Nephron (organoid): ENCODE results near the gene EBI3.
"Not testable (repeated sequence)": the region's sequence is repeated elsewhere in the genome, so short reads cannot be mapped to it uniquely, and the experiment has no call there.

Experiments
- H3K27ac Mint-ChIP-seq, 3 experiments: 2 replicates each; pipeline ENCODE4 v1.8.0; 2020; ENCODE audit warnings: mixed read lengths in 3 of 3, mild to moderate bottlenecking in 2 of 3, moderate library complexity in 1 of 3
- H3K27me3 Mint-ChIP-seq: 2 replicates; pipeline ENCODE4 v1.8.0; 2021; ENCODE audit warnings: low read depth, mild to moderate bottlenecking, moderate library complexity, mixed read lengths
- H3K36me3 Mint-ChIP-seq: 2 replicates; pipeline ENCODE4 v1.8.0; 2020; ENCODE audit warnings: low read depth, mixed read lengths
- H3K4me1 Mint-ChIP-seq: 2 replicates; pipeline ENCODE4 v1.8.0; 2020; ENCODE audit warnings: mixed read lengths
- H3K4me3 Mint-ChIP-seq, 3 experiments: 2 replicates each; pipeline ENCODE4 v1.8.0; 2020; ENCODE audit warnings: mild to moderate bottlenecking in 3 of 3, mixed read lengths in 3 of 3, moderate library complexity in 2 of 3
- H3K9me3 Mint-ChIP-seq: 2 replicates; pipeline ENCODE4 v1.8.0; 2020; ENCODE audit warnings: mixed read lengths
- TF ChIP-seq, protein P1 (sequence below), 3 experiments: fragments of 200-600 bp; sonication (generic); IDR thresholded peaks; one replicate each; pipeline ENCODE4 v1.5.0; 2021; ENCODE audit warnings: antibody characterized with exemption in 3 of 3; ENCODE audit not compliant: unreplicated experiment in 3 of 3

EBI3 gene

GRCh38 chr19:4268816-4269430, 39.6 kb downstream of the EBI3 start:
- no peaks in the 10 kb centered on the region for H3K27me3 Mint-ChIP-seq
- H3K27ac Mint-ChIP-seq = no peak overlapping the region
- TF ChIP-seq, protein P1, sequence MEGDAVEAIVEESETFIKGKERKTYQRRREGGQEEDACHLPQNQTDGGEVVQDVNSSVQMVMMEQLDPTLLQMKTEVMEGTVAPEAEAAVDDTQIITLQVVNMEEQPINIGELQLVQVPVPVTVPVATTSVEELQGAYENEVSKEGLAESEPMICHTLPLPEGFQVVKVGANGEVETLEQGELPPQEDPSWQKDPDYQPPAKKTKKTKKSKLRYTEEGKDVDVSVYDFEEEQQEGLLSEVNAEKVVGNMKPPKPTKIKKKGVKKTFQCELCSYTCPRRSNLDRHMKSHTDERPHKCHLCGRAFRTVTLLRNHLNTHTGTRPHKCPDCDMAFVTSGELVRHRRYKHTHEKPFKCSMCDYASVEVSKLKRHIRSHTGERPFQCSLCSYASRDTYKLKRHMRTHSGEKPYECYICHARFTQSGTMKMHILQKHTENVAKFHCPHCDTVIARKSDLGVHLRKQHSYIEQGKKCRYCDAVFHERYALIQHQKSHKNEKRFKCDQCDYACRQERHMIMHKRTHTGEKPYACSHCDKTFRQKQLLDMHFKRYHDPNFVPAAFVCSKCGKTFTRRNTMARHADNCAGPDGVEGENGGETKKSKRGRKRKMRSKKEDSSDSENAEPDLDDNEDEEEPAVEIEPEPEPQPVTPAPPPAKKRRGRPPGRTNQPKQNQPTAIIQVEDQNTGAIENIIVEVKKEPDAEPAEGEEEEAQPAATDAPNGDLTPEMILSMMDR (IDR thresholded peaks at IDR 0.05; ENCODE audit: unreplicated experiment in 3 of 3) = no peak
- H3K36me3 Mint-ChIP-seq = peaks cover 33% of the 10 kb centered on the region
- no peaks in the 10 kb centered on the region for H3K9me3 Mint-ChIP-seq
- no peak overlapping the region for H3K4me3 Mint-ChIP-seq
- H3K4me1 Mint-ChIP-seq = no peaks in the 10 kb centered on the region

- TF ChIP-seq, protein P1 (IDR thresholded peaks at IDR 0.05; ENCODE audit: unreplicated experiment in 3 of 3) = no peak
- Mint-ChIP-seq H3K36me3 (peaks cover 10% of the 10 kb centered on the region), H3K4me3 (no peak overlapping the region), H3K27me3 (peaks cover 5% of the 10 kb centered on the region), H3K4me1 (peaks cover 5% of the 10 kb centered on the region), H3K9me3 (no peaks in the 10 kb centered on the region), H3K27ac (no peak overlapping the region)
These were observed 43.6 kb downstream of the EBI3 start for GRCh38 chr19:4272894-4273293.

- H3K36me3 Mint-ChIP-seq, H3K27ac Mint-ChIP-seq, H3K4me1 Mint-ChIP-seq, H3K9me3 Mint-ChIP-seq, H3K4me3 Mint-ChIP-seq: not testable (repeated sequence)
- H3K27me3 Mint-ChIP-seq = peaks cover 15% of the 10 kb centered on the region
These were observed 45.0 kb downstream of the EBI3 start for GRCh38 chr19:4274321-4274686.

DNA sequence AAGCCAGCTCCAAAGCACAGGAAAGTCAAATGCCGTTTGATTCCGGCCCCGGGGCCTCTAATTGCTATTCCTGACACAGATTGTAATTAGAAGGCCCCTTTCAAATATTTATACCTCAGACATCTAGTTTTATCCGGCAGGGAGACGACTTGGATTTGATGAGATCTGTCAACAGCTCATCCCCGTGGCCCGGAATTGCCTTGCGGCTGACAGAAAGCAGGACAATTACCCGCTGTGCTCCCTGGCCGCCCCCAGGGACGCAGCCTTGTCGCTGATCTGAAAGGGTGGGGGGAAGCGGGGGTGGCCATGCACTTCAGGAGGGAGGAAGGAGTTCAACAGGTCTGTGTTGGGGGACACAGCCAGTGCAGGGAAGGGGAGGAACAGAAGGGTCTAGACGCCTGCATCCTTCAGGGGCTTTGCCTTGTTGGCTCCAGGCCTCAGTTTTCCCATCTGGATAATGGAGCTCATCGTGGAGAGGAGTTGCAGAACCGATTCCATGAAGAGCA, 47.9 kb downstream of the EBI3 start:
- Mint-ChIP-seq H3K27me3 (peaks cover 42% of the 10 kb centered on the region), H3K9me3 (no peaks in the 10 kb centered on the region), H3K4me1 (peaks cover 9% of the 10 kb centered on the region), H3K27ac (peak overlapping the region in 2 of 3 experiments; percentile 37 to 85), H3K4me3 (peak overlapping the region; percentile 54 to 77 (median 63)), H3K36me3 (no peaks in the 10 kb centered on the region)
- TF ChIP-seq, protein P1 (IDR thresholded peaks at IDR 0.05; ENCODE audit: unreplicated experiment in 3 of 3) = no peak

DNA sequence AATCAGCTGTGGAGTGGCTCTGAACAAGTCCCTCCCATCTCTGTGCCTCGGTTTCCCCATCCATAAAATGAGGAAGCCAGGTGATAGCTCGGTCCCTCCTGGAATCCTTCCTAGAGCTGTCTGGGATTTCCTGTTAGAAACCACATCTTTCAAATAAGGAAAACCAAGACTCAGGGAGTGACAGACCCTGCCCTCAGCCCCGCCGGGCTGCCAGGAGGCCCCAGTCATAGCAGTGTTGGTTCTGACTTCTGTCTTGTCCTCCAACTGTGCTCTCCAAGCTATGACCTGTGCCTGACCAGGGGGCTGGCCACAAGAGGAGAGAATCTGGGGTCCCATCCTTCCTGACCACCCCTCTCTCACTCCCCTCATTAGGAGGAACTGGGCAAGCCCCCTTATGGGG, 48.7 kb downstream of the EBI3 start:
- Mint-ChIP-seq H3K9me3 (no peaks in the 10 kb centered on the region), H3K4me1 (peaks cover 9% of the 10 kb centered on the region), H3K27ac (peak overlapping the region in 2 of 3 experiments; percentile 81 to 92), H3K27me3 (peaks cover 50% of the 10 kb centered on the region), H3K36me3 (no peaks in the 10 kb centered on the region), H3K4me3 (peak overlapping the region; percentile 80 to 87 (median 86))
- TF ChIP-seq, protein P1 (IDR thresholded peaks at IDR 0.05; ENCODE audit: unreplicated experiment in 3 of 3) = no peak

DNA sequence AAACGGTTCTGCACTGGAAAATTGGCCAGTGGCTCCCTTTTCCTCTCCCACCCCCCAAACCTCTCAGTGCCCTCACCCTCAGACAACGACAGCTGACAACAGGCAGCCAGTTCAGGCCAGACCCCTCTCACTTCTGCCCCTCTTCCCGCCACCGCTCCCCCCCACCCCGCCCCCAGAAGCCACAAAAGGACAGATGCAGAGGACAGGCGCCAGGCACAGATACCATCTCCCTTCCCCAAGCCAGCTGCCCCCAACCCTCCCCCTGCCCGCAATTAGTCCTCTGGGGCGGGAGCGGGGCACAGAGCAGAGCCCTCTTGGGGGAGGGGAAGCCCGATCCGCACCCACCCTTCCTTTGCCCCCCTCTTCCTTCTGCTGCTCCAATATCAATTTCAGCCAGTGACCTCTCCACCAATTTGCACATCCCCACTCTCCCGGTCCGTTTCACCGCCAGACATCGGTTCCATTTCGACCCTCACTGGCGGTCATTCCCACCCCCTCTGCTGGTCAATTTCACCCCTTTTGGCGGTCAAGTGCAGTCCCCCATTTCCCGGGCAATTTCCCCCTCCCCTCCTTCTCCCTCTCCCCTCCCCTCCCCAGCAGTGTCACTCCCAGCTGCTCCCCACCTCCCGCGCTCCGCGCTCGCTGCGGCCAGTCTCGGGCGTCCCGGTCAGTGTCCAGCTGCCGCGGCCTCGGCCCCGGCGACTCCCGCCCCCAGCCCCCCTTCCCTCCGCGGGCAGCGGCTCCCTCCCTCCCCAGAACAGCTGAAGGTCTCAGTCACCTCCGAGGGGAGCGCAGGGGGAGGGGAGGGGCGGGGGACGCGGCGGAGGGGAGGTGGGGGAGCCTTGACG, 49.3 kb downstream of the EBI3 start, which contains the start of gene SHD:
TSS of gene SHD (plus strand) at position 848 of the 848 bp plus-strand sequence. CDS start 798 bp downstream, outside the sequence.
- H3K4me3 Mint-ChIP-seq = peak within 1 kb of the TSS; percentile 87 to 92 (median 91)
- peaks cover 9% of the 10 kb centered on the region for H3K4me1 Mint-ChIP-seq
- peaks cover 53% of the 10 kb centered on the region for H3K27me3 Mint-ChIP-seq
- H3K9me3 Mint-ChIP-seq = no peaks in the 10 kb centered on the region
- peak within 1 kb of the TSS; percentile 81 to 92 (median 86) for H3K27ac Mint-ChIP-seq
- H3K36me3 Mint-ChIP-seq = no peaks in the 10 kb centered on the region
- TF ChIP-seq, protein P1 (IDR thresholded peaks at IDR 0.05; ENCODE audit: unreplicated experiment in 3 of 3) = no peak
